RWPE1 (cell line): Measurements from ENCODE around the gene CERKL.

Source experiments
- CTCF ChIA-PET: fragments of 350-600 bp; sonication (Branson Sonifier 250); formaldehyde crosslinking; extraction: SDS; loops from one replicate; lab custom pipeline; 2021; lab: Yijun Ruan, JAX
- POLR2A ChIA-PET: fragments of 400-600 bp; formaldehyde crosslinking; extraction: SDS; loops from one replicate; lab custom pipeline; 2020; ENCODE audit warnings: antibody characterized with exemption; ENCODE audit not compliant: low non-redundant PET; lab: Yijun Ruan, JAX
- DNase-seq: peaks from one replicate; pipeline ENCODE4 v3.0.0; 2012; ENCODE audit warnings: low spot score
- H3K27ac ChIP-seq: fragments of 450-650 bp; 2 replicates; pipeline ENCODE4 v1.5.1; 2017
- TF ChIP-seq, protein P1 (sequence below): fragments of 450-650 bp; conservative IDR thresholded peaks from 2 replicates; pipeline ENCODE4 v1.5.1; 2017; ENCODE audit warnings: low read depth, mild to moderate bottlenecking

CERKL gene

DNA sequence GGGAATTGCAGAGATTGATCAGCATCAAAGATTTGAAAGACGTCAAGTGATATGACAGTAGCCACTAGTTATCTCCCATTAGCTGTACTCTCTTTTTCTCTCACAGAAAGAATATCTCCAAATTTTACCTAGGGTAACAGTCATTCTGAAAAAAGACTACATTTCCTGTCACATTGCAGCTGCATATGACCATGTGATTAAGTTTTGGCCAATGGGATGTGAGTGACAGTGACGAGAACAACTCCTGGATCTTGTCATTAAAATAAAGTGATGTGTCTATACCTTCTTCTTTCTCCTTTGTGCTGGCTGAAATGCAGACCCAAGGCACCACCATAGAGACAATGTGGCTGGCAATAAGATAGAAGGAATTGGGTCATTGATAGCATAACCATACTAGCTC, 34.0 kb upstream of the CERKL start:
- H3K27ac ChIP-seq, result no peak overlapping the region
- CTCF ChIA-PET, result interaction anchor here (0.6 kb wide), 3 partner anchors 108 to 293 kb away, joined by 3 read pairs; no protein-coding TSS in a partner anchor
- TF ChIP-seq, protein P1, sequence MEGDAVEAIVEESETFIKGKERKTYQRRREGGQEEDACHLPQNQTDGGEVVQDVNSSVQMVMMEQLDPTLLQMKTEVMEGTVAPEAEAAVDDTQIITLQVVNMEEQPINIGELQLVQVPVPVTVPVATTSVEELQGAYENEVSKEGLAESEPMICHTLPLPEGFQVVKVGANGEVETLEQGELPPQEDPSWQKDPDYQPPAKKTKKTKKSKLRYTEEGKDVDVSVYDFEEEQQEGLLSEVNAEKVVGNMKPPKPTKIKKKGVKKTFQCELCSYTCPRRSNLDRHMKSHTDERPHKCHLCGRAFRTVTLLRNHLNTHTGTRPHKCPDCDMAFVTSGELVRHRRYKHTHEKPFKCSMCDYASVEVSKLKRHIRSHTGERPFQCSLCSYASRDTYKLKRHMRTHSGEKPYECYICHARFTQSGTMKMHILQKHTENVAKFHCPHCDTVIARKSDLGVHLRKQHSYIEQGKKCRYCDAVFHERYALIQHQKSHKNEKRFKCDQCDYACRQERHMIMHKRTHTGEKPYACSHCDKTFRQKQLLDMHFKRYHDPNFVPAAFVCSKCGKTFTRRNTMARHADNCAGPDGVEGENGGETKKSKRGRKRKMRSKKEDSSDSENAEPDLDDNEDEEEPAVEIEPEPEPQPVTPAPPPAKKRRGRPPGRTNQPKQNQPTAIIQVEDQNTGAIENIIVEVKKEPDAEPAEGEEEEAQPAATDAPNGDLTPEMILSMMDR, result no peak
- POLR2A ChIA-PET, result no interaction called here
- DNase-seq, result no peak

DNA sequence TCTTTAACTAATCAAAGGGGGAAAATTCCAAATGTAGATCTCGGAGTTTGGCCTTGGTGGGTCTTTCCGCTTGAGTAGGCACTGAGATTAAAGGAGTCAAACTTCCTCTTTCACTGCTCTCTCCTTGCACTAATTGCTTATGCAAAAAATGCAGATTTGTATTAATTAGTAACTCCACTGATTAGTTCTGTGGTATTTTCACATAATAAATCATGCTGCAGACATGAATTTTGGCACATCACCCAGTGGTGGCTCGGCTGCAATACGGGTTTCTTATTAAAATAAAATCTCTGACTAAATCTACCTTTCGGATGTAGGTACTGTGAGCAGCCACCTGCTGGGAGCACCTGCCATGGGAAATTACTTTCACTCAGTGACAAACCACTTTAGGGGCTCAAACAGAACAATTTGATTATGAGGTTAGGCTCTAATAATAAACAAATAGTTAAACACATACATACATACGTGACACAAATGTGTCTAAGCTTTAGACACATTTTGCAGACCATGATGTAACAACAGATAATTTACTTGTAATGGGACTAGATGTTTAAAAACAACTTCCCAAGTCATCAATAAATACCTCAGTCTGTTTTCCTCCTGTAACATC, 29.8 kb upstream of the CERKL start:
- TF ChIP-seq, protein P1, result no peak
- no peak overlapping the region for H3K27ac ChIP-seq
- ChIA-PET CTCF (no interaction called here), POLR2A (no interaction called here)
- DNase-seq, result no peak

DNA sequence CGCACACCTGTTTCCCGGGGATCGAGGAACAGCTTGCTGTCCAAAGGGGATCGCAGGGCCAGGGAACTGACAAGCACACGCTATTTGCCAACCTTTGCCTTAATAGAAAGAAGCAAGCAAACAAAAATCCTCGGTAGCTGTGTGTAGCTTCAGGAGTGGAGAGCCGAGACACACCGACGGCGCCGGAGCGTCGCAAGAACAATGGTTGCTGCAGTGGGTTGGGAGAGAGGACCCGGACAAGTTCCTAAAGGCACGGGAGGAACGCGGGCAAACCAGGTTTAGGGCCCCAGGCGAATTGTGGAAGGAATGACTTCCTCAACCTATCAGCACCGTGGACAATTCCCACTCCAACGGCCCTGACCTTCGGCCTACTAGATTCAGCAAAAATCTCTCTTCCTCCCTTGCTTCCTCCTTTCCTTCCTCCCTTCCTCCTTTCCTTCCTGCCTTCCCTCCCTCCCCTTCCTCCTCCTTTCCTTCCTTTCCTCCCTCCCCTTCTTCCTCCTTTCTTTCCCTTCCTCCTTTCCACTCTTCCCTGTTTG, 28.3 kb upstream of the CERKL start:
- POLR2A ChIA-PET, result no interaction called here
- CTCF ChIA-PET, result interaction anchor here (0.6 to 0.7 kb wide), 2 partner anchors 479 to 1545 kb away, joined by 4 to 5 read pairs; no protein-coding TSS in a partner anchor

DNA sequence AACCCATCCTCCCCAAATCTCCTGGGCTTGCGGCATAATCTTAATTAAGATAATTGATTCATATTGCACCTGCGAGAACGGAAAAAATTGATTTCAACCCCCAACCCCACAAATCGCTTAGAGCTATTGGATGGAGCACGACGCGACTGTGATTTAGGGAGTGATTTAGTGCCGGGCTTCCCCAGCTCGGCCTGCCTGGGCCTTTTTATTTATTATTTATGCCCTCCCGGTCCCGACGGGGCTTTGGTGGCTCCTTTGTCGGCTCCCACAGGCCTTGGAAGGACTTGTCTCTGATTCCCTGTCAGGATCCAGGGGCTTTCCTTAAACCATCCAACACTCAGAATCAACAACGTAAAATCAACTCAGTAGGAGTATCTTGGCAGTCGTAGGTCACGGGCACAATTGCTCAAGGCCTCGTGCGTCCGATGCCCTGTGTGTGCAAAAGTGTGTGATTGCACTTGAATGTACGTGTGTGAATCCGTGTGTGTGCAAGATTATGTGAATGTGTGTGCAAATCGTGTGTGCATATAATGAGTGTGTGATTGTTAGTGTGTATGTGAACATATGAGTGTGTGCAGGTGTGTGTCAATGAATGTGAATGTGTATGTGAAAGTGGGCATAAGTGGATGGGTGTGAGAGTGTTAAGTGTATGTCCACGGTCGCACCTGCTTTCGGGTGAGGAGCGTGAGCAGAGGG, 27.7 kb upstream of the CERKL start:
- POLR2A ChIA-PET, result no interaction called here
- DNase-seq, result no peak
- TF ChIP-seq, protein P1, result no peak
- CTCF ChIA-PET, result no interaction called here
- H3K27ac ChIP-seq, result no peak overlapping the region

More for the DNA sequence above, 28.3 kb upstream of the CERKL start:
- DNase-seq, result no peak
- H3K27ac ChIP-seq, result no peak overlapping the region
- TF ChIP-seq, protein P1, result no peak

DNA sequence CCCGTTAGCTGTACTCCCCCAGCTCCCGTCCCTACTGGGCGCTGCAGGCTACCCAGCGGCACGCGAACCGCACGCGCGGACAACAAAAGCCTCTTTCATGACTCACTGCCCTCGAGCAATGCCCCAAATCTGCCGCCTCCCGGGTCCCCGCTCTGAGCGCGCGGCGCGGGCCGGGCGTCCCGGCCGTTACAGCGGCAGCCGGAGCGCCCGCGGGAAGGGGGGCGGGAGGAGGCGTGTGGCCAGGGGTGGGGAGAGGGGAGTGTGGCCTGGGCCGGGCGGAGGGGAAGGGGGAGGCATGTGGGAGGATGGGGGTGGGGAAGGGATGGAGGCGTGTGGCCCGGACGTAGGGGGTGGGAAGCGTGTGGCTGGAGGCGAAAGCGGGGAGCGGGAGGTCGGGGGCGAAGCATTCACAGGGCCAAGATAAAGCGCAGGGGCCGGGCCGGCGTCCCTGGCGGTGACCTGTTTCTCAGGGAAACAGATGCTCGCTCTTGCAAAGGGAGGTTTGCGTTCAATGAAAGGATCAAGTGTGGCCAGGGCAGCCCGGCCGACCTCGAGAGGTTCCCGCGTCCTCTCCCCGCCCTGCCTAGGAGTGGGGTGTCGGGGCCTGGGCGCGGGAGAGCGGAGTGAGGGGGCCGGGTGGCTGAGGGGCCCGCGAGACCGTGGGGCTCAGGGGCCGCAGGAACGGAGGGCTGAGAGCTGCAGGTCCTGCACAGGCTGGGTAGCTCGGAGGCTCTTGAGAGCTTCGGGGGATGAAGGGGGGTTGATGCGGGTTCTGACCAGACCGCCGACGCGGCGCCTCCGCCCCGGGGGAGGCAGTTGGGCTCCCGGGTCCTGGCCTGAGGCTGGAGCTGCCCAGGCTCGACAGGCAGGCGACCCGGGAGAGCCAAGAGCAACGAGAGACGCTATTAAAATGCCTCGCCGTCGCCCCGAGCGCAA, 26.9 kb upstream of the CERKL start:
- DNase-seq, result peak; percentile 23
- ChIA-PET CTCF (no interaction called here), POLR2A (no interaction called here)
- TF ChIP-seq, protein P1, result no peak
- H3K27ac ChIP-seq, result no peak overlapping the region
